Measurements from ENCODE around the gene CSGALNACT2.
"Not testable (repeated sequence)": the region's sequence is repeated elsewhere in the genome, so short reads cannot be mapped to it uniquely, and the experiment has no call there.

Gene CSGALNACT2

DNA sequence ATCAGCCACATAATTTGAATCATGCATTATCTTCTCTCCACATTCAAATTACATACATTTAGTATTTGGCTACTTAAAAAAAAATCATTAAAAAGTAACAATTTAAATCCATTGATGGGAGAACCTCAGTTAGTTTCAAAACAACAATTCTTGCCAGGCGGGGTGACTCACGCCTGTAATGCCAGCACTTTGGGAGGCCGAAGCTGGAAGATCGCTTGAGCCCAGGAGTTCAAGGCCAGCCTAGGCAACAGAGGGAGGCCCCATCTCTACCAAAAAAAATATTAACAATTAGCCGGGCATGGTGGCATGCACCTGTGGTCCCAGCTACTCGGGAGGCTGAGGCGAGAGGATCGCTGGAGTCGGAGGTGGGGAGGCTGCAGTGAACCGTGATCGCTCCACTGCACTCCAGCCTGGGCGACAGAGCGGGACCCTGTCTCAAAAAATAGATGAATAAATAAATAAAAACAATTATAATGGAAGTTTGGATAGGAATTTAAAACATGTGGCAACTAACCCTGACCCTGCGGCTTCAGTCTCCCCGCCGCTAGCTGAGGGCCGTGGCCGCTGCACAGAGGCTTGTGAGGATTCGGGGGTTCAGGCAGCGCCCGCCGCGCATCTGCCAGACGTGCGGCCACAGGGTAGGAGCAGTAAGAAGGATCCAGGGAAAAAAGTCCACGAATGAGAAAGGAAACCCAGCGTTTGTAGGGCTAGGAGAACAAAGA, 1.1 kb upstream of the CSGALNACT2 start:
- TF ChIP-seq, protein P1, sequence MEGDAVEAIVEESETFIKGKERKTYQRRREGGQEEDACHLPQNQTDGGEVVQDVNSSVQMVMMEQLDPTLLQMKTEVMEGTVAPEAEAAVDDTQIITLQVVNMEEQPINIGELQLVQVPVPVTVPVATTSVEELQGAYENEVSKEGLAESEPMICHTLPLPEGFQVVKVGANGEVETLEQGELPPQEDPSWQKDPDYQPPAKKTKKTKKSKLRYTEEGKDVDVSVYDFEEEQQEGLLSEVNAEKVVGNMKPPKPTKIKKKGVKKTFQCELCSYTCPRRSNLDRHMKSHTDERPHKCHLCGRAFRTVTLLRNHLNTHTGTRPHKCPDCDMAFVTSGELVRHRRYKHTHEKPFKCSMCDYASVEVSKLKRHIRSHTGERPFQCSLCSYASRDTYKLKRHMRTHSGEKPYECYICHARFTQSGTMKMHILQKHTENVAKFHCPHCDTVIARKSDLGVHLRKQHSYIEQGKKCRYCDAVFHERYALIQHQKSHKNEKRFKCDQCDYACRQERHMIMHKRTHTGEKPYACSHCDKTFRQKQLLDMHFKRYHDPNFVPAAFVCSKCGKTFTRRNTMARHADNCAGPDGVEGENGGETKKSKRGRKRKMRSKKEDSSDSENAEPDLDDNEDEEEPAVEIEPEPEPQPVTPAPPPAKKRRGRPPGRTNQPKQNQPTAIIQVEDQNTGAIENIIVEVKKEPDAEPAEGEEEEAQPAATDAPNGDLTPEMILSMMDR (IDR thresholded peaks at IDR 0.05; ENCODE audit: low read depth, low read length, missing control alignments), result no peak
- no peak for DNase-seq
- Histone ChIP-seq H3K4me3 (ENCODE audit: low read depth, low read length) (peak overlapping the region; percentile 89), H3K36me3 (replicated peaks) (no peaks in the 10 kb centered on the region), H3K27ac (peak overlapping the region; percentile 92), H3K27me3 (replicated peaks) (no peaks in the 10 kb centered on the region)
- in situ Hi-C loops (cut with HindIII; ENCODE audit: low pct_ligation_motif_present, low sequenced_read_pairs), result no loop called here

DNA sequence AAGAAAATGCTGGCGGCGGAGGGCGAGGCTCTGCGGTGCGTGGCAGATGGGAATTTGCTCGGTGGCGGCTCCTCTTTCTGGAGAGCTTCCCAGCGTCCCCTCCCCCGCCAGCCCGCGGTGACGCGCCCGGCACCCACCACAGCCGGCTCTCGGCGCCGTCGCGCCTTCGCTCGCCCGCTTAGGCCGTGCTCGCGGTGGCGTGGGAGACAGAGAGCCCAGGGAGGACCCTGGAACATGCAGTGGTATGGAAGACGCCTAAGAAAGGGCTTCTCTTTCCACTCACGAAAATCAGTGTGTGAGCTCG, 576 bp upstream of the CSGALNACT2 start:
- TF ChIP-seq, protein P1 (IDR thresholded peaks at IDR 0.05; ENCODE audit: low read depth, low read length, missing control alignments), result no peak
- Histone ChIP-seq H3K27ac (peak overlapping the region; percentile 92), H3K36me3 (replicated peaks) (no peaks in the 10 kb centered on the region), H3K4me3 (ENCODE audit: low read depth, low read length) (peak overlapping the region; percentile 89), H3K27me3 (replicated peaks) (no peaks in the 10 kb centered on the region)
- DNase-seq, result peak; percentile 46
- in situ Hi-C loops (cut with HindIII; ENCODE audit: low pct_ligation_motif_present, low sequenced_read_pairs), result no loop called here

DNA sequence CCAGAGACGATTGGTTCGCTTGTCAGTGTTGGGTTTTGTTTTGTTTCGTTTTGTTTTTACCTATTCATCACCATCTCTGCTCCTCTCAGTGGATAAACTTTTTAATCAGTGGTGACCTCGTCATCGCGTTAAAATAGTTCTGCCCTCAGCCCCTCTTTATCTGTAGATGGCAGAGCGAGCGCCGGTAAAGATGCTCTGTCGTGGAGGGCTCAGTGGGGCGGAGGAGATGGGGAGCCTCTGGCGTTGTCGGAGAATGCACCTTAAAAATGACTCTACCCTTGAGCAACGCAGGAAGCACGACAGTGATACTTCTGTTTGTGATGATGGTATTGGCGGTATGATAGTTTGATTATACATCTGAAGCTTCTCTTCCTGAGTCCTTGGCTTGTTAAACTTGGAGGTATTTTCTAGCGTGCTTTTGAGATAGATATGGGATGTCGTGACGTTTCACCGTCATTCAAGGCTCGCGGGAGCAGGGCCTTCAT, 554 bp downstream of the CSGALNACT2 start:
- TF ChIP-seq, protein P1 (IDR thresholded peaks at IDR 0.05; ENCODE audit: low read depth, low read length, missing control alignments), result no peak
- Histone ChIP-seq H3K4me3 (ENCODE audit: low read depth, low read length) (peak overlapping the region; percentile 89), H3K27me3 (replicated peaks) (no peaks in the 10 kb centered on the region), H3K27ac (peak overlapping the region; percentile 92), H3K36me3 (replicated peaks) (no peaks in the 10 kb centered on the region)
- peak; percentile 35 for DNase-seq
- in situ Hi-C loops (cut with HindIII; ENCODE audit: low pct_ligation_motif_present, low sequenced_read_pairs), result no loop called here

DNA sequence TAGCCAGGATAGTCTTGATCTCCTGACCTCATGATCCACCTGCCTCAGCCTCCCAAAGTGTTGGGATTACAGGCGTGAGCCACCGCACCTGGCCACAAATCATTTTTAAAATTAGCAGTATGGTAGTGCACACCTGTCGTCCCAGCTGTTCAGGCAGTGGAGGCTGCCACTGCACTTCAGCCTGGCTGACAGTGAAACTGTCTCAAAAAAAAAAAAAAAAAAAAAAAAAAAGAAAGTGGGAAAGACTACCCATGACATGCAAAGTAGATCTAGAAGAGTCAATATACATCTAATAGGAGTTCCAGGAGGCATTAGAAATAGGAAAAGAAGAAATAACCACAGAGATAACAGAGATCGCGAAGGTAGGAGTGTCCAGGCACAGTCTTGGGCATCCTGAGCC, 3.2 kb downstream of the CSGALNACT2 start:
- DNase-seq, result no peak
- in situ Hi-C loops (cut with HindIII; ENCODE audit: low pct_ligation_motif_present, low sequenced_read_pairs), result no loop called here
- H3K27me3 ChIP-seq (replicated peaks), result no peaks in the 10 kb centered on the region
- H3K4me3 ChIP-seq (ENCODE audit: low read depth, low read length), result no peak overlapping the region
- TF ChIP-seq, protein P1 (IDR thresholded peaks at IDR 0.05; ENCODE audit: low read depth, low read length, missing control alignments), result no peak
- H3K36me3 ChIP-seq (replicated peaks), result no peaks in the 10 kb centered on the region
- no peak overlapping the region for H3K27ac ChIP-seq

DNA sequence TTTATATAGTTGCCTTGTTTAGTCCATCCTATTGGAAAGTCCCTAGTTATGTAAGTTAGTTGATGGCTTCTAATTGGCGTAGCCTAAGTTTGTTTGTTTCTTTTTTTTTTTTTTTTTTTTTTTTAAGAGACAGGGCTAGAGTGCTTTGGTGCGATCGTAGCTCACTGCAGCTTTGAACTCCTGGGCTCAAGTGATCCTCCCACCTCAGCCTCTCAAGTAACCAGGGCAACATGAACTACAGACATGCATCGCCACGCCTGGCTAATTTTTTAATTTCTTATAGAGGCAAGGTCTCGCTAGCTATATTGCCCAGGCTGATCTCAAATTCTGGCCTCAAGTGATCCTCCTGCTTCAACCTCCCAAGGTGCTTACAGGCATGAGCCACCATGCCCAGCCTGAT, 7.1 kb downstream of the CSGALNACT2 start:
- no peak overlapping the region for H3K27ac ChIP-seq
- TF ChIP-seq, protein P1 (IDR thresholded peaks at IDR 0.05; ENCODE audit: low read depth, low read length, missing control alignments), result no peak
- H3K36me3 ChIP-seq (replicated peaks), result no peaks in the 10 kb centered on the region
- no peak overlapping the region for H3K4me3 ChIP-seq (ENCODE audit: low read depth, low read length)
- in situ Hi-C loops (cut with HindIII; ENCODE audit: low pct_ligation_motif_present, low sequenced_read_pairs), result no loop called here
- no peaks in the 10 kb centered on the region for H3K27me3 ChIP-seq (replicated peaks)
- no peak for DNase-seq

DNA sequence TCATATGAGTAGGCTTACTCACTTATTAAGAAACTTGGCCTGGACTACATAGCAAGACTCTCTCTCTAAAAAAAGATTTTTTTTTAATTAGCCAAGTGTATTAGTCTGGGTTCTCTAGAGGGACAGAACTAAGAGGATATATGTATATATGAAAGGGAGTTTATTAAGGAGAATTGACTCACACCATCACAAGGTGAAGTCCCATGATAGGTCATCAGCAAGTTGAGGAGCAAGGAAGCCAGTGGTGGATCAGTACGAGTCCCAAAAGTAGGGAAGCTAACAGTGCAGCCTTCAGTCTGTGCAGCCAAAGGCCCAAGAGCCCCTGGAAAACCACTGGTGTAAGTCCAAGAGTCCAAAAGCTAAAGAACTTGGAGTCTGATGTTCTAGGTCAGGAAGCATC, 7.7 kb downstream of the CSGALNACT2 start:
- H3K27me3 ChIP-seq (replicated peaks); H3K4me3 ChIP-seq (ENCODE audit: low read depth, low read length); H3K27ac ChIP-seq; in situ Hi-C loops (cut with HindIII; ENCODE audit: low pct_ligation_motif_present, low sequenced_read_pairs); DNase-seq; H3K36me3 ChIP-seq (replicated peaks): not testable (repeated sequence)
